ENCODE data around the gene CCSER1.
"Not testable (repeated sequence)": the region's sequence is repeated elsewhere in the genome, so short reads cannot be mapped to it uniquely, and the experiment has no call there.

Gene CCSER1

DNA sequence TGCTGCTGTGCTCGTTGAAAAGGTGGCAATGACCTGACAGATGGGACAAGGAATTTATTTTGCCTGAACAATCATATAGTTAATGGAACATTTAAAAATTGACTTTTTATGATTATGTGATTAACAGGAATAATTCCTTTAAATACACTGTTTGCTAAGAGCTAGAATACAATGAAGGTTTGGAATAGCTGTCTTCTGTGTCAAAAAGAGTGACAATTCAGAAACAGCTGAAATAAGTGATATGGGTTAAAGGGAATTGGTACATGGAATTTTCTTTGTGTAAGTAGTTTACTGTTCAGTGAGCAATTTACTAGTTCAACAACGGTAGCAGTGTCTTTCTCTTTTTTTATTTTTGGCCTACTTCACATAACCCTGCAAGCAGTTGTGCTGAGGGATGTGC, 1093.1 kb downstream of the CCSER1 start:
- no peak for DNase-seq

GRCh38 chr4:91222014-91222413, 1094.8 kb downstream of the CCSER1 start:
- no peak for DNase-seq

GRCh38 chr4:91226867-91227266, 1099.7 kb downstream of the CCSER1 start:
- DNase-seq = no peak

GRCh38 chr4:91228659-91229058, 1101.5 kb downstream of the CCSER1 start:
- DNase-seq = no peak

GRCh38 chr4:91233164-91233563, 1106.0 kb downstream of the CCSER1 start:
- no peak for DNase-seq

- DNase-seq = no peak
Observed at GRCh38 chr4:91243132-91243531, 1115.9 kb downstream of the CCSER1 start.

- DNase-seq = no peak
Observed at GRCh38 chr4:91256043-91256442, 1128.8 kb downstream of the CCSER1 start.

- DNase-seq = no peak
Observed at GRCh38 chr4:91256751-91257150, 1129.6 kb downstream of the CCSER1 start.

GRCh38 chr4:91257721-91258120, 1130.5 kb downstream of the CCSER1 start:
- no peak for DNase-seq

DNA sequence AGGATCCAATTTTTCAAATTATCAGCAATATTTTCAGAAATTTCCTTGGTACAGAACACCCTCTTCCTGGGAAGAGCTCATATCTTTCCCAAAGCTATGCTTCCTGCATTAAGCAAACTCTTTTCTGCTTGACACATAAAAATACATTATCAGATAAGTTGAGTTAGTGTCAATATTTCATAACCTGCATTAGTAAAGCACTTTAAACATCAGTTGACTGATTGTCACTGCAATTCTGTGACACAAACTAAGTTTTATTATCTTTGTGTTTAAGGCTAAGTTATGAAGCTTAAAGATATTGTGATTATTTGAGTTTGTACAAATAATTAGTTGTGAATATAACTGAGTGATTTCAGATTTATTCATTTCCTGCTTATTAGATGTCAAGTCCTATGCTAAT, 1131.1 kb downstream of the CCSER1 start:
- no peak for DNase-seq

DNA sequence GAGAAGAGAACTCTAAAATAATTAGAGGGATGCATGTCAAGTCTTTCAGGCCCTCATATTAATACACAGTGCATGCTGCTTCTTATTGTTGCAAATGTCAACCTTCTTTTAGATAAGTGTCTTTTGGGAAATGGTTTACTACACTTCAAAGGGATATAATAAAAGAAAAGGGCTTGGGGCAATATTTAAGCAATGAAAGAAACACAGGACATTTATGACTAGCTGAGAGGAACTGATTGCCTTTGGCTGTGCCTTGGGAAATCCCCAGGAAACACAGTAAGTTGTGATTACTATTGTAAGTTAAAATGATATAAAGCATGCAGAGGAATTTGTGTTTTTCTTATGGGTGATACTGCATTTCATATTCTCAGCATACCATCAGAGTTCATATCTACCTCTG, 1140.3 kb downstream of the CCSER1 start:
- no peak for DNase-seq

DNA sequence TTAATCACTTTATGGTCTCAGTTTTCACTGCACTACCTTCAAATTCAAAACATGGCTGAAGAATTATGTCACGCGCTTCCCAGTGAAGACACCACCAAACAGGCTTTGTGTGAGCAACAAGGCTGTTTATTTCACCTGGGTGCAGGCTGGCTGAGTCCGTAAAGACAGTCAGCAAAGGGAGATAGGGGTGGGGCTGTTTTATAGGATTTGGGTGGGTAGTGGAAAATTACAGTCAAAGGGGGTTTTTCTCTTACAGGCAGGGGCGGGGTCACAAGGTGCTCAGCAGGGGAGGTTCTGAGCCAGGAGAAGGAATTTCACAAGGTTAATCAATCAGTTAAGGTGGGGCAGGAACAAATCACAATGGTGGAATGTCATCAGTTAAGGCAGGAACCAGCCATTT, 1141.3 kb downstream of the CCSER1 start:
- not testable (repeated sequence) for DNase-seq

GRCh38 chr4:91268913-91269312, 1141.7 kb downstream of the CCSER1 start:
- DNase-seq = no peak

GRCh38 chr4:91279899-91280298, 1152.7 kb downstream of the CCSER1 start:
- DNase-seq = no peak

DNA sequence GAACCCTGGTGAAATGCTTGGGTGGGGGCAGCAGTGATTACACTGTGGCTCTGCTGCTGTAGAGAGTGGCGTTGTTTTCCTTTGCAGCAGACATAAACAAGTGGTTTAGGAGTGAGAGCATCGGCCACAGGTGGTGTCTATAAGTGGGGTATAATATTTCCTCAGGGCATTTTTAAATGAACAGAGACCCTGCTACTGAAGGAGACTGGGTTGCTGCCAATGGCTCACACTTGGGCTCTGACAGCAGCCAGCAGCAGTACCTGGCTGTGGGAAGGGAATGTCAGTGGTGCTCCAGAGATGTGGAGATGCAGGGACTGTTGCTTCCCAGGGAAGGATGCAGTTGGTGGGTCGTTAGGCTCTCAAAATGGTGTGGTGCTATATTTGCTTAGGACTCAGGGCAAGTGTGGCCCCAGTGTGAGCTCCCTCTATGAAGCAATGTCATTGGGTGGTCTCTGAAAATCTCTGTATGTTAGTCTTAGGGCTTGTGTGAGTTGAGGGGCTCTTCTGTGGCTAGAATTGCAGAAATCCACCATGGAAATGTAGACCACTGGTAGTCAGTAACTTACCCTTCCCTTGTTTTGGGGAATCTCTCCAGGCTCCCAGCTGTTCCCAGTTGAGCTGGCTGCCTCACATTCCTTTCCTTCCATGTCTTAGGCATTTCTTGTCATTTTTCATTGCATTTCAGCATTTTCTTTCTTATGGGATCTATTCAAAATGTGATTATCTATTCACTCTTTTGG, 1153.5 kb downstream of the CCSER1 start:
- no peak for DNase-seq

- DNase-seq = no peak
Observed at GRCh38 chr4:91282217-91282616, 1155.0 kb downstream of the CCSER1 start.

DNA sequence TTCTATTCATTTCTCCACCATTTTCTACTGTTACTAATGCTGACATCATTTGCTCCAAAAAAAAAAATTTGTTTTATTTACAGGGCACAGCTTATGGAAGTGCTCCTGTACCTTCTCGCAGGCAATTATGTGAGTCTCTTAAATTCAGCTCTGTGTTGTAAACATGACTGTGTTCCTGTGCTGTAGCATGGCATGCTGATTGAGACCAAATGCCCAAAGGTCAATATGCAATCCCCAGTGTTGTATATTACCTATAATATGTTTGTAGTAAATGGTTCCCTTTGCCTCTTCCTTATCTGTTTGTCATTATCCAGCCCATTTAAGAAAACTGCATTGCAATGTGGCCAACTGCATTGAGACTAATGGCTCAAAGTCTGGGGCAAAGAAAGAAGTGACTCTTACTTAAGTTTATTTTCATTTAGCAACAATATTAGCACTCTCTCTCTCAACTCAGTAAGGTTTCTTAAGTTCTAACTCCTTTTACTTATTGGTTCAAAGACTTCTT, 1156.6 kb downstream of the CCSER1 start:
- no peak for DNase-seq

GRCh38 chr4:91284480-91284879, 1157.3 kb downstream of the CCSER1 start:
- no peak for DNase-seq

GRCh38 chr4:91285487-91285886, 1158.3 kb downstream of the CCSER1 start:
- no peak for DNase-seq

- DNase-seq = no peak
Observed at GRCh38 chr4:91288702-91289311, 1161.6 kb downstream of the CCSER1 start.

DNA sequence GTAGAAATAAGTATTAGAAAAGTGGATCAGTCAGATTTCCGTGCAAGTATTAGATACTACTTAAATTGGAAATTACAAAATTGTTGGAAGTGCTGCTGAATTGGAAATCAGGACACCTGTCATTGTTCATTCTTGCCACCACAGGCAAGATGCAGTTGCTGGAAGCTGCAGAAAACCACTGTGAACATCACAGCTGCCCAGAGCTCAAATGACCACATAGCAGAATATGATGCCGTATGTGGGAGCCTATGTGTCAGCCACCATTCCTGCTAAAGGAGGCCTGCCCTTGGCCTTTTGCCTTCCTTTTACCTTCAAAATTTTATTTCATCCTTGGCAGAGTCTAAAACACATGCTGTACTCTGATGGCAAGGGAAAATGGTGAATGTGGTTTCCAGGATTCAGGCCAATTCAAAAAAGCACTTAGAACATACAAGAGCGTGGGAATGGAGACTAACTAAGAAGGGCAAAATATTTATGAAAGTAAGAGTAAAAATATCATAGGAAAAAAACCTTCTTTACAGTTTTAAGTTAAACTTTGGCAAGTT, 1171.0 kb downstream of the CCSER1 start:
- no peak for DNase-seq

DNA sequence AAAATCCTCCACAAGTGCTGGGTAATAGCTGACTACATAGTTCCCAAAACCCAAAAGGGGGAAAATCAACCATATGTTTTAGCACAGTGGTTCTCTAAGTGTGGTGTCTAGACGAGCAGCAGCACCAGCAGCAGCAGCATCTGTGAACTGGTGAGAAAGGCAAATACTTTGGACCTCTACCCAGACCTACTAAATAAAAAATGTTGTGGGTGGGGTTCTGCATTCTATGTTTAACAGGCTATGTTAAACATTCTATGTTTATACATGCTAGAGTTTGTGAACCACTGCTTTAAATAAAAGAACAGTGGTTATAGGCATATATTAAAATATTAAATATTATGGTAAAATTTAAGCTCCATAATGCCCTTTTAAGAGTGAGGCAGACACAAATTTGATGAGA, 1171.6 kb downstream of the CCSER1 start:
- DNase-seq = no peak

GRCh38 chr4:91302120-91302519, 1174.9 kb downstream of the CCSER1 start:
- DNase-seq = no peak

DNA sequence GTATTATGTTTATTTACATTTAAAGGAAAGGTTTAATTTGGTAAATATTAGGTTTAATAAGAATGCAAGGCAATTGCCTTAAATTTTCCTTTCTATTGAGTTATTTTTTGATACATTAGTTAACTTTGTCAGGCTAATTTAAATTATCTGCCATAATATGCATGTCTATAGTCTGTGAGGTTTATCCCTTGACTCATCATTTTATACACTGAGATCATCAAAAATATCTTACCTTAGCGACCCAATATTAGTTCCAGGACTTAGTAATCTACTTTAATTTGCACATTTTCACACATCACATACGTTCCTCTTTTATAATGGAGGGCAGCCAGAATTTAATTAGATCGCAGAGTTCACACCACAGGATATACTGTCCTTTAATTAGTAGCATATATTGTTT, 1177.1 kb downstream of the CCSER1 start:
- no peak for DNase-seq
